Globus pallidus (tissue), 1 donor: Measurements from ENCODE around the gene KIF1A.
"Not testable (repeated sequence)": the region's sequence is repeated elsewhere in the genome, so short reads cannot be mapped to it uniquely, and the experiment has no call there.

ENCODE experiments used
- DNase-seq: peaks from one replicate; pipeline ENCODE4 v3.0.0-alpha.2; 2015; ENCODE audit warnings: low spot score

Gene KIF1A

DNA sequence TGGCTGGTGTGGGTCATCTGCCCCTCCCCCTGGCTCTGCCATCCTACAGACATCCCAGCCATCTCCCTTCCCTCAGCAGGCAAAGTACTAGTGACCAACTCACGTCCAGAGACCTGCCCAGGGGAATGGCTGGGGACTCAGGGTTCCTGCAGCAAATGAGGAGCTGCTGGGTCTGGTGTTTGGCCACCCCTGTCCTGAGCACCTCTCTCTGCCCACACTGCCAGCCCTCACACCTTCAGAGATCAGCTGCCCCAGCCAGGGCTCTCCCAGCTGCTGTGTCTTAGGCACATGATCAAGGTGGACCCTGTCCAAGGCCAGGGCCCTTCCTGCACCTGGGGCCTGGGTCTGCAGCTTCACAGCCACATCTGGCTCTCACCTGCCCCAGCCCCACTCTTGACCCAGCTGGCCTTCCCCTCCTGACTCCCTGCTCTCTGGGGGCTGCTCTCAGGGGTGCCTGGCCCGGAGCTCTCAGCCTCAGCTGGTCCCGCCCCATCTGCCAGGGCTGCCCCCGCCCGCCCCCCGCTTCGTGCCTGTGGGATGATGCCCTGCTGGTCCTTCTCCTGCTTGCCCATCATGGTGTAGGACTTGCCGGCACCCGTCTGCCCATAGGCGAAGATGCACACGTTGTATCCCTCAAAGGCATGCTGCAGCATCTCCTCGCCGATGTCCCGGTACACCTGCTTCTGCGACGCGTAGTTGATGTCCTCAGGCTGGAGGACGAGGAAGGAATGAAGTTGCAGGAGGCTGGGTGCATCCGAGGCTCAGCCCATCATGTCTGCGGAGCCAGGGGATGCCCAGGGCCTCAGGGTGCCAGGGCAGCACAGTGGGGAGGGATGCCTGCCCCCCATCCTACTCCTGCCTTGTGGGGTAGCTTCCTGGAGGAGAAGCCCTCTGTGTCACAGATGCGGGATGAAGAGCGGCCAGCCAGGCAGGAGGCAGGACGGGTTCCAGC is 32.2 kb downstream of the KIF1A start:
- no peak for DNase-seq

- DNase-seq, result no peak
These were observed 33.1 kb downstream of the KIF1A start for GRCh38 chr2:240786871-240787311.

DNA sequence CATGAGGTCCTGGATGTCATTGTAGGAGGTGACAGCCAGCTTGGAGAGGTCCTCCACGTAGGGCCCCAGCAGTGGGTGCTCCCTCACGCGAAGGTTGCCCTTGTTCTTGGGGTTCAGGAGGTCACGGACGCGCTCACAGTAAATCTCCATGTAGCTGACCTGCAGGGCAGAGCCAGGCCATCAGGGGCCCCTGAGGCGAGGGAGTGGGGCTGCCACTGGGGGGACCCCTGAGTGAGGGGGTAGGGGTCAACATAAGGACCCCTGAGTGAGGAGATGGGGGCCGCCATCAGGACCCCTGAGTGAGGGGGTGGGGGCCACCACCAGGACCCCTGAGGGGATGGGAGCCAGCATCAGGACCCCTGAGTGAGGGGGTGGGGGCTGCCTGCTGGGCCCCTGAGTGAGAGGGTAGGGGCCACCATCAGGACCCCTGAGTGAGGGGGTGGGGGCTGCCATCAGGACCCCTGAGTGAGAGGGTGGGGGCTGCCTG is 33.6 kb downstream of the KIF1A start:
- DNase-seq, result no peak

- no peak for DNase-seq
These were observed 34.3 kb downstream of the KIF1A start for GRCh38 chr2:240785424-240786335.

DNA sequence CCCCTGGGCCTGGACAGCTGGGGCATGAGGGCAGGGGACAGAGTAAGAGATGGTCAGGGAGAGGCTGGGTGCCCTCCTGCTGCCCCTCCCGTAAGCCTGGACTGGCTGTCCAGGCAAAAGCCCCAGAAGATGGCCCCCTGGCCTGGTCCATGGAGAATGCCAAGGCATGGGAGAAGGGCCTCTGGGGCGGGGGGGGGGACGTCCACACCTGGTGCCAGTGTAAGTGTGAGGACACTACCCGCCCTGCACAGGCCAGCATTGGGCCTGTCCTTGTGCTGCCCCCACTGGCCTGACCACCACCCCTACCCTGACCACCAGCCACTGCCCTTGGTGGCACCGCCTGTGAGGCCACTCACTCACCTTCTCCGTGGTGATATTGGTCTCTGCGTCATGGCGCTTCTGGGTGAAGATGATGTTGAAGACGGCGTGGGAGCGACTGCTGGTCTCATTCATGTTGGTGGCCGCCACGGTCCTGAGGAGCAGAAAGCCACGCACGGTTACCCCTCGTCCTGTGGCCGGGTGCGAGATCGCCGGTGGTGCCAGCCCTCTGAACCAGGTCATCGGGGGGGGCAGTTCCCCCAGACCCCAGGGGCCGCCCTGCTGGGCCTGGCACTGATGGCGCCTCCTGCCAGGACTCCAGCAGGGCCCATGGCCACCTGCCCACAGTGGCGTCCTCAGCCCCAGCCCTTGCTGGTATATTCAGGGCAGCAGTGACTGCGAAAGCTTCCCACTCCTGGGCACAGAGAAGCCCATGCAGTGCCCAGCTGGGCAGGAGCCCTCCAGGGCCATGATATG is 35.2 kb downstream of the KIF1A start:
- DNase-seq, result no peak

GRCh38 chr2:240783819-240784621 is 36.0 kb downstream of the KIF1A start:
- no peak for DNase-seq

GRCh38 chr2:240782886-240783818 is 36.9 kb downstream of the KIF1A start:
- DNase-seq, result no peak

- DNase-seq, result no peak
These were observed 37.7 kb downstream of the KIF1A start for GRCh38 chr2:240782221-240782885.

- DNase-seq, result no peak
These were observed 38.4 kb downstream of the KIF1A start for GRCh38 chr2:240781471-240782220.

- DNase-seq, result no peak
These were observed 39.9 kb downstream of the KIF1A start for GRCh38 chr2:240780023-240780700.

GRCh38 chr2:240779250-240779832 is 40.7 kb downstream of the KIF1A start:
- DNase-seq, result not testable (repeated sequence)

GRCh38 chr2:240778426-240778825 is 41.6 kb downstream of the KIF1A start:
- DNase-seq, result no peak

GRCh38 chr2:240777456-240778212 is 42.4 kb downstream of the KIF1A start:
- no peak for DNase-seq

GRCh38 chr2:240775905-240776304 is 44.1 kb downstream of the KIF1A start:
- DNase-seq, result no peak

DNA sequence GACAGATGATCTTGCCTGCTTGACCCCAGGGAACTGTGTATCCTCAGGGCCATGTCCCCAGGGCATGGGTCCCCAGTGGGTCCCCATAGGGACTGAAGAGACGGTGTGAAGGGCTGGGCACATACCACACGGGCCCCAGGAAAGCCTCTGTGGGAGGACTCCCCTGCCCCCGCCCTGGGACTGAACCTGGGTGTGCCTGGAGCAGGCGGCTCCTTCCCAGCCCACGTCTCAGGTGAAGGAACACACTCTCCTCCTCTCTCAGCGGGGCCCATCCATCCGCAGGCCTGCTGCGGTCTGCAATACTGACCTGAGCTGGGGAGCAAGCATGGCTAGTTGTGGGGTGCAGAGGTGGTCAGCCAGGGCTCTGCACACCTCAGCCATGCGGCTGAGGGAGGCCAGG is 45.2 kb downstream of the KIF1A start:
- no peak for DNase-seq

DNA sequence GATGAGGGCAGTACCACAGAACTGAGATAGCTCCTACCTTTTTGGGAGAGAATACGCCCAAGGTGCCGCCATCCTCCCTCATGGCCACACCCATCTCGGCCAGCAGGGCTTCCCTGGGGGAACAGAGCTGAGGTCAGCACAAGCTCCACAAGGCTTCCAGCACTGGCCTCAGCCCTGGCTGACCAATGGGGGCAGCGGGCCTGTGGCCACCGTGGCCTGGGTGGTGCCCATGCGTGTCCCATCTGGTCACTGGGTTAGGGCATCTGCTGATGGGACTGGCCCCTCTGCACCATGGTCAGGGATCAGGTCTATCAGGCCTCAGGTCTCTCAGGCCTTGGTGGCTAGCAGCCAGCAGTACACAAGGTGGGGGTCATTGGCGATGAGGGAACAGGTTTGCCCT is 50.9 kb downstream of the KIF1A start:
- DNase-seq, result no peak

- DNase-seq, result no peak
These were observed 51.8 kb downstream of the KIF1A start for GRCh38 chr2:240768216-240768615.
